GM21619 (cell line): Measurements from ENCODE around the gene RAPGEF1.
A peak's percentile ranks its signal among the peaks of the same experiment; 100 is the strongest.

Source experiments
- ATAC-seq: cut with Tn5 transposase; IDR thresholded peaks from one replicate; pipeline ENCODE4 v1.9.1; 2021; ENCODE audit not compliant: unreplicated experiment

The RAPGEF1 gene

DNA sequence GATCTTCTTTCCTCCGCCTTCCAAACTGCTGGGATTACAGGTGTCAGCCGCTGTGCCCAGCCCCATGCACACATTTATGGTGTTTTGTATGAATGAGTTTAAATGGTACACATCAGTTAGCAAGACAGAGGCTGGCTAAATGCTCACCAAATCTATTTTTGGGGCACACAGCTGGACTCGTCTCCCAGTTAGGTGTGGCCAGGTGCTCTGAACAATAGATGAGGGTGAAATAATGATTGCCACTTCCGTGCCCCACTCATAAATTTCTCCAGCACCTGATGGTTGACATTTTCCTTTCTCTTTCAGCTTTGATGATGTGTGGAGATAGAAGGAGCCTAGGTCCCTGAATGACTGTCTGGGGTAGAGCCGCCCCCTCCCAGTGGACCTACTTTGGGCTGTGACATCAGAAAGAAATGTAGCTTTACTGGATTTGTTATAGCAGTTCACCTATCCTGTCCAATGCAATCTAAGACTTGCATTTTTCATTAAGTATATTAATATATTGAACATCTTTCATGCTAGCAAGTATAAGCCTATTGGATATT is 8.6 kb upstream of the RAPGEF1 start:
- ATAC-seq: no peak

DNA sequence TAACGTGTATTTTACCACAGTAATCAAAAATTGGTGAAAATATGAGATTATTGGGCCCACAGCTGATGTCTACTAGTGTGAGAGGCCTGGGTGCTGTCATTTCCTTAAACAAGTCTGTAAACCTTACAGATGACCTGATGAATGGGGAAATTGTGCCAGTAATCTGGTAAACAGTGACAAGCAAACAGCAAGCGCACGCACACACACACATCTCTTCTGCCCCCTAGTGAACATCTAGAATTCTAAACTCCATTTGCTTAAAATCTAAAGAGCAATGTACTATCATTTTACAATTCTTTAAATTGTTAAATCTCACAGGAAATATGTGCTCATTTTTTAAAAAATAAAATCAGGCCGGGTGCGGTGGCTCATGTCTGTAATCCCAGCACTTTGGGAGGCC is 7.5 kb upstream of the RAPGEF1 start:
- no peak for ATAC-seq

DNA sequence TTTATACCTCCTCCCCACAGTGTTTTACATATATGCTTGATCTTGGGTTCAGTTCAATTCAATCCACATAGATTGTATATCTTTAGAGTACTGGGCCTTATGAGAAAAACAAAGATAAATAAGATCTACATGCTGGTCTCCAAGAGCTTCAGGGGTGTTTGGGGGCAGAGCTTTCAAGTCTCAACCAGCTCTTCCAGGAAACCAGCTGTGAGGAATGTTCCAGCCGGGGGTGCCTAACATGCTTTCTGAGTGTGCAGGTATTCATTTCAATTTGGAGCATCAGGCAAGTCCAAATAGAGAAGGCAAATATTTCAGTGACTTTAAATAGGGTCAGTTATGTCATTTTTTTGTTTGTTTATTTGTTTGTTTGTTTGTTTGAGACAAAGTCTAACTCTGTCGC is 5.7 kb upstream of the RAPGEF1 start:
- no peak for ATAC-seq

DNA sequence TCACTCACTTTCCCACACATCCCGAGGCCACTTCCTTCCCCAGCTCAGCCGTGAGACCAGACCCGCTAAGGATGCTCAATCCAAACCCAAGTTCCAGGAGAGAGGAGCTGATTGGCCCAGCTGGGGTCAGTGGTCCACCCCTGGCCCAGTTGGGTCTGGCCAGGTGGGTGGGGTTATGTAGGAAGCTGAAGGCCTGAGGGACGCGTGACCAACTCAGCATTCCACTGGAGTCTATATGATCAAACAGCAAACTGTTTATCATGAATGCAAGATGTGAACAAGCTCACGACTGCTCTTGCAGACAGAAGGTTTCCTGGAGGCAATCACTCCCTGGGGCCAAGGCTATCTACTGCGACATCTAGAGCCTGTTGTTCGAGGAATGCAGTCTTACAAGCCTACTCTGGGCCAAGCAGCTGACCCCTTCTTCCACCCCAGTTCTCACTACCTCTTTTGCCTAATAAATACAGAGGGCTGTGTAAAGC is 4.9 kb upstream of the RAPGEF1 start:
- no peak for ATAC-seq

DNA sequence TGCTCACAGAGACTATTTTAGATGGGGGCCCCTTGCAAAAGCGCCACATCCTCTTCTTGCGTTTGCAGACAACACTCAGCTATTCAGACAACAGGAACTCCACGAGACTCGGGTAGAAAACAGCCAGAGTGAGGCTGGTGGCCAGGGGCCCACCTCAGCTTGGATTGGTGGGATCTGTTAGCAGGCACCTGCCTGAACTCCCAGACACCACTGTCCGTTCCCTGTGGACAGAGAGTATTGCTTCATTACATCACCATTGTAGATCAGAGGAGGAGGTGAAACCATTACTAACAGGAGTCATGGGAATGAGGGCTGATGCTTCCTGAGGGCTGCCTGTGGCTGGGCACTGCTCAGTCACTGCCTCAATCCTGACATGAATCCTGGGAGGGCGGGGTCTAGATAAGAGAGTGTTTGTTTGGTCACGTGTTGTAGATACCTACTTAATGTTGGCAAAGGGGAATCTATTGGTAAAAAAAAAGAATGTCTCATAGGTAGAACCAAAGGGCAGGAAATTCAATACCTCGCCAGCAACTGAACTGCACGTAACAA is 4.4 kb upstream of the RAPGEF1 start:
- ATAC-seq: no peak

DNA sequence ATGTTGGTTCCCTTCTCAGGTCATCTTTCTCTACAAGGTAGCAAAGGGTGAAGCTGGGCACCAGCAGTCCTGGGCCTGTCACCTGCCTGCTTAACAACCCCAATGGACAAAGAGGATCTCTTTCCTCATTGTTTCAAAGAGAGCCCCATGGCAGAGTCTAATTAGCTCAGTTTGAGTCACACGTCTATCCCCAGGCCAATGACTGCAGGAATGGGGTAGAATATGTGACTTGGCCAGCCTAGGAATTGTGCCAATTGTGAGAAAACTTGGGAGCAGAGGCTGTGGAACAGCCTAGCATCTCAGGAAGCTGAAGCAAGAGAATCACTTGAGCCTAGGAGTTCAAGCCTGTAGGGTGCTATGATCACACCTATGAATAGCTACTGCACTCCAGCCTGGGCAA is 3.6 kb upstream of the RAPGEF1 start:
- no peak for ATAC-seq

DNA sequence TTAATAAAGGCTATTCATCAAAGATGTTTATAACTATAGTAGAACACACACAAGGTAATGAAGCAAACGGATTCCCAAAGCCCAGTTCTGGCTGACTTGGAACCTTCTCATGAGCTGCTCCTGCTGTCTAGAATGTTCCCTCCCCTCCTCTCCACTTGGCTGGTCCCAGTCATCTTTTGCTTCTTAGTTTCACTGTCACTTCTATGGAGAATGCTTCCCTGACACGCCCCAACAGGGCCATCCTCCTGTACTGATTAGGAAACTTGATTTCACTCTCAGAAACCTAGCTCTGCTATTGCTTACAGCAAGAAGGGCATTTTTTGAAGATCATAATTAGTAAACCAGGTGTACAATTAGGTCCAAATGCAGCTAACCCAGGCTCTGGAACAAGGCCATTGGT is 3.2 kb upstream of the RAPGEF1 start:
- ATAC-seq: no peak

DNA sequence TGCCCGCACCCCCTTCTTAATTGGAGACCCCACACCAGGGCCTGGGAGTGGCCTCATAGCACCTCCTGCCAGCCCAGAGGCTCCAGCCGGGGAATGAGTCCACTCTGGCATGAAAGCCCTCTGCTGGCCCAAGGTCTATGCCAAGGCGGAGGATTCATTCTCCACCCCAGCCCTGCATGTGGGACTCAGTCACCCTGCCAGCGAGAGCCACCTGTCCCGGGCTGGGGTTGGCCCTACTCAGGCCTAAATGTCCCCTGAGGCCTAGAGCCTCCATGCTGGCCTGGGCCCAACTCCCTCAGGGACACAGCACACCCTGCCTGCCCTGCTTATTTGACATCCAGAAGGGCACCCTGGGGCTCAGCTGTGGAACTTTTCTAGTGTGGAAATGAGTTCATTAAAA is 1.0 kb upstream of the RAPGEF1 start:
- no peak for ATAC-seq

DNA sequence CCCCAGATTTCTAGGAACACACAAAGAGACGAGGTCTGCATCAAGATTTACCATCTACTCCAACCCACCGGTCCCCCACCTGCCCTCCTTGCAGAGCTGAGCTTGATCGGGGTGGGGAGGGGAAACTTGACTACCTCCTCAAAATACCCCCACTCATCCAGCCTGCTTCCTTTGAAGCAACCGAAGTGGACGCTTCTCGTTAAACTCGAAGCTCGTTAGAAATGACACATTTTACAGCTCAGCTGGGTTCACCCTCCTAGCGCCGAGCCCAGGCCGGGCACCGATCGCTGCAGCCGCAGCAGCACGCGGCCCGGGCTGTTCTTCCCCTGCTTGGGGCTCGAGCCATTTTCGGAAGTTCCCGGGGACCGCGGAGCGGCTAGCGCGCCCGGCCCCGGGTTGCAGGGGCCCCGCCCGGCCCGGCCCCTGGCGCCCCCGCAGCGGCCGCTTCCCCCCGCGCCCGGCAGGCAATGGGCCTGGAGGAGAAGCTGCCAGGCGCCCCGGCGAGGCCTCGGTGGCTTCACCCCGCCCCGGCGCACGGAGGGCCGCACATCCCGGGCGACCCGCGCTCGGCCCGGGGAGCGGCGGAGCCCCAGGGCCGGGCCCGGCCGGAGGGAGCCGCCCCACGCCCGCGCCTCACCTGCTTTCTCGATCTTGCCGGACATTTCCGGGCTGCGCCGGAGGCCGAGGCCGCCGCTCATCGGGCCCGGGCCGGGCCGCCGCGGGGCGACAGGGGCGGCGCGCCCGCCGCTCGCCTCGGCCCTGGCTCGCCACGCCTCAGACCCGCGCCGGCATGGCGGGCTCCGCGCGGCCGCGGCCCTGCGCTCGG is 530 bp downstream of the RAPGEF1 start:
- ATAC-seq: peak; percentile 19

DNA sequence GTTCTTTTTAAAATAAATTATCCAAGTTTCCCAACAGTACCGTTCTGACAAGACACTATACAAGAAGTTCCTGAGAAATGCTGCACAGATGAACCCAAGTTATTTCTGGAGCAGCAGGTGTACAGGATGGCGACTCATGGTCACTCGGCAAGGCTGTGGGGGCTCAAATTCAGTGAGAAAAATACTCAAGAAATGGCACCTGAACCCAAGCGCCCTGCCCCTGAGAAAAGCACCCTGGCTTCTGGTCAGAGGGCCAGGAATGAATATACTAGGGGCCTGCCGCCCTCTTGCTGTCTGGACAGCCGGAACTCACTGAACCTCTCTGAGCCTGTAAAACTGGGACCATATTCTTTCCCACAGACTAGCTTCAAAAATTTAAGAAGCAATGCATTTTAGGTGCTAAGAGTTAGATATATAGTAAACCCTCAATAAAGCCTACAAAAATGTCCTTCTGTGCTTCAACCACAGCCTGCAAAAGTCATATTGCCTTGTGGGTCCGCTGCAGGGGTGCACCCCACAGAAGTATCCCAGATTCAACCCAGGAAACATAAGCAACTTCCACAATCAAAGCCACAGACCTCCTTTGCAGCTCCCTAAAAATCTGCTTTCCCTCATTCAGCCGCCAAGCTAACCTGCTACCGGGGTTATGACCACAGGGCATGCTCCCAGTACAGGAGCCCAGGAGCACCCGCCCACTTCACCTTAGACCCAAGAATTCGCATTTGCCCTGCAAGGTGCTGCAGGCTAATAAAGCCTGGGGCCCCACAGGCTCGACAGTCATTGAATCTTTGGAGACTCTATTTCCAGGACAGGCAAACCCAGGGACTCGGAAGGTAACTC is 1.4 kb downstream of the RAPGEF1 start:
- no peak for ATAC-seq

DNA sequence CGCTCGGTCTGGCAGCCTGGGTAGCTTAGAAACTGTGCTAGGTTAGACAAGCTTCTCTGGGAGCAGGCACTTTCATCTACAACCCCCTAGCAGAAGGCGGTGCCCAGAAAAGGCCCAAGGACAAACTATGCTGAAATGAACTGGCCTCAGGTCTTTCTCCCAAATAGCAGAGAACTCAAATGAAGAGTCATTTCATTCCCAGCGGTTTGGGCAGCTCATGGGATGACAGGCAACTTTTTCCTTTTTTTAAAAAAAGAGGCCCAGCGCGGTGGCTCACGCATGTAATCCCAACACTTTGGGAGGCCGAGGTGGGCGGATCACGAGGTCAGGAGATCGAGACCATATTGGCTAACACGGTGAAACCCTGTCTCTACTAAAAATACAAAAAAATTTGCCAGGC is 2.5 kb downstream of the RAPGEF1 start:
- no peak for ATAC-seq

DNA sequence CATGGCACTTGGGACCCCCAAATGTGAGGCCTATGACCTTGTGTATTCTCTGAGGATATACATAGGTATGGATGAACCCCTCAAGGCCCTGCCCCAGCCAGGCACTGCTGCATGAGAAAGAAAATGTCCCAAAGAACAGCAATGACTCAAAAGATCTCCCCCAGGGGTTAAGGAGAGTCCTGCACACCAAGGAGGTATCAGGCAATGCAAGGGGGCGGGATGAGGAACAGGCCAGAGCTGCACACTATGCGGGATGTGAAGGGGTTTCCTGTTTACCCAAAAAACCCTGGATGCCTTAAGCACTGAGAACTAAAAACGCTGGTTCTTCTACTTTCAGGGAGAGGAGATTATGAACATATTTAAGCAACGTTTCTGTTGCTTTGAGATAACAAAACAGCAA is 3.4 kb downstream of the RAPGEF1 start:
- ATAC-seq: no peak

DNA sequence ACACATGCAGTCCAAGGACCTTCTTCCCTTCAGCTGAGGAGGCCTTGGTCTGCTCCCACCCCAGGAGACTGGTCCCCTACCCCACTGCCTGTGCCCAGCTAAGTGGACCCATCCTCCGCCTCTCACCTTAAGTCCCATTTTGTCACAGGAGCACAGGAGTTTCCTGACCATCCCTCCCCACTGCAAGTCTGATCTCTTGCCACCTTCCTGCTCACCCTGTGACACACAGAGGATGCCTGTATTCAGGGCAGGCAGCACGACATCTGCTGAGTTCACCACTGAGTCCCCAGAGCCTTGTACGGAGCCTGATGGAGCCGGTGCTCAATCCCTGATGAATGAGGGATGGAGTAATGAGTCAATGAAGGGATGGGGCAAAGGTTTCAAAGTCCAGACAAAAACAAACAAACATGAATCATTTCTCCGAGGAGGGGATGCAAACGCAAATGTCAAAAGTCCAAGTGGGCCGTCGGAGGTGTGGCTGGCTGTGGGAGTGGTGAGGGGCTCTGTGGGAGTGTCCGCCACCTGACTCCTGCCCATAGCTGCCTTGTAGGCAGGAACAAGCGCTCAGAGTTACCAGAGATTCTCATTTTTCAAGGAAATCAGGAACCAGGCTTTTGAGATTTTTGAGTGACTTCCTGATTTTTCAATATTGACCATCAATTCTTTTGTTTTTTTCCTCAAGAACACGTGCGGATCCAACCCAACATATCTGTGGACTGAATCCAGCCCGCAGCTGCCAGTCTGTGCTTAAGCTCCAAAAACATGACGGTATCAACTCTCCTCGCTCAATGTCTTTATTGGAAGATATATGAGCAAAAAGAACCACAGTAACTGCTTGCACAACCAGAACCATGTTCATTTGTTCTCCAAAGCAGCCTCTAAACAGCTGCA is 4.4 kb downstream of the RAPGEF1 start:
- ATAC-seq: no peak

DNA sequence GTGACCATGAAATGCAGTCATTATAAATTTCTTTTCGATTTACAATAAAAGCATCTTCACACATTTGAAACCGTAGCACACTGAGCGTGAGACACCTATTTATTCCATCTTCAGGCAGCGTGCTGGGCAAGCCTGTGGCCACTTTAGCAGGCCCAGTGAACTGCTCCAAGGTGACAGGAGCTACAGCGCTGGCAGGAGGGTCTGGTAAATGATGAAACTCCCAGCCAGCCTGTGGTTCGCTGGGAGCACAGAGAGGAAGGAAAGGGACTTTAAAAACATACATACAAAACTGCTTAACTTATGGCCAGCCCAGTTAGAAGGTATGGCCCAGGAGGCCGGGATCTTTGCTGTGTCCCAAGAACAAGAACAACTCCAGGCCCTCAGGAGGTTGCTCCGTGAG is 5.1 kb downstream of the RAPGEF1 start:
- no peak for ATAC-seq

DNA sequence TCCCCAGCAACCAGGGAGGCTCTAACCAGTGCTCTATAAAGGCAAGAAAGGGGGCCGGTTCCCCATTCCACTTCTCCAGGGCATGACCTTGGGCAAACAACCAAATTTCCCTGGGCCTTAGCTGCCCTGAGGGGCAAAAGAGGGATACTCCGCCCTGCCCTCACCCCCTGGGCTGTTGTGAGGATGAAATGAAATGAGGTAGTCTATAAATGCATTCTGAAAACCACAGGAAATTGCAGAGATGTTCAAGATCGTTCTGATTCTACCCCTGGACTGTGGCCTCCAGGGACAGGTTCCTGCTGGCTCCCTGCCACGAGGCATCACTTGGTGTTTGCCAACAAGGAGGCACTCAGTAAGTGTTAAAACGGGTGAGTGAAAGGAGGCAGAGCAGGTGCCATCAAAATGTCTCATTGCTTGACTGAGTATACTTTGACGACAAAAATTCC is 5.7 kb downstream of the RAPGEF1 start:
- ATAC-seq: no peak

DNA sequence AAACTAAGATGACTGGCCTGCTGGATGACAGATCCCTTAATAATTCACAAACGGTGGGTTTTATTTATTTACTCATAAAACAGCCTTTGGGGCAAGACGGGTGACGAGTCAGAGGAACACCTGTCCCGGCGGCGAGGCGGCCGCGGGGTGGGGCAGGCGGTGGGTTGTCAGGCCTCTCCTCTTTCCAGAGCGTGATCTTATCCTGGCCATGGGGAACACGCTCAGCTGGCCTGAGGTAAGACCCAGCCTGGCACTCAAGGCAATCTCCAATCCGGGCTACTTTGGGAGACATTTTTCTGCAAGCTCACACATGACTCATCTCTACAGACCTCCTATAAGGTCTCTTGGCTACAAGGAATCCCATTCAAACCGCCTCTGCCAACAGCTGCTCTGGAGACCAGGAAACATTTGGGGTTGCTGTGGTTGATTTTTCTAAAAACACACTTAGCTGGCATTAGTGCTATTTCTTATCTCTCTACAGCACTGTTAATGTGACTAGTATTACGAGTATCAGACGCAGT is 6.3 kb downstream of the RAPGEF1 start:
- no peak for ATAC-seq

DNA sequence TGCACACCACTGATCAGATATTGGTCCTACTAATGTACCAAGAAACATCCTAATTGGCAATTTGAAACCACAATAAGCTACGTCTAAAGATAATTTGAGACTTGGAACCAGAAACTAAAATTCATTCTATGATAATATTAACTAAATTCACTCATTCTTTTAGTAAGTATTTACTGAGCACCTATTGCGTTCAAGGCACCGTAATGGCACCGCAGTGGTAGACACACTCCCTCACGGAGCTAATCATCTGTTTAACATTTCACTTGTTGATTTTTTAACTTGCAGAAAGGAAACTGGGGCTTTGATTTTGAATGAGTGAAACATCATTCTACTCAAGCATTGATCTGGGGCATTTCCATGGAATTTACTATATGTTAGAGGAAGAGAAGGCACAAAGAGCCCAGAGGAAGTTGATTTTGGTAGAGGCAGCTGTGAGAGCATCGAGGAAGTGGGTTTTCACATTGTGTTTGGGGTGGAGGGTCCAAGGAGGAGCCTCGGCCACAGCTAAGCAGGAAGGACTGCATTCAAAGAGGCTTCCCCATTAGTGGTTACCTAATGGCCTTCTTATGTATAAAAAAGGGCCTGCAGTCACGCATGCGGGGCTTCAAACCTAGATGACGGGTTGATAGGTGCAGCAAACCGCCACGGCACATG is 7.1 kb downstream of the RAPGEF1 start:
- ATAC-seq: no peak

DNA sequence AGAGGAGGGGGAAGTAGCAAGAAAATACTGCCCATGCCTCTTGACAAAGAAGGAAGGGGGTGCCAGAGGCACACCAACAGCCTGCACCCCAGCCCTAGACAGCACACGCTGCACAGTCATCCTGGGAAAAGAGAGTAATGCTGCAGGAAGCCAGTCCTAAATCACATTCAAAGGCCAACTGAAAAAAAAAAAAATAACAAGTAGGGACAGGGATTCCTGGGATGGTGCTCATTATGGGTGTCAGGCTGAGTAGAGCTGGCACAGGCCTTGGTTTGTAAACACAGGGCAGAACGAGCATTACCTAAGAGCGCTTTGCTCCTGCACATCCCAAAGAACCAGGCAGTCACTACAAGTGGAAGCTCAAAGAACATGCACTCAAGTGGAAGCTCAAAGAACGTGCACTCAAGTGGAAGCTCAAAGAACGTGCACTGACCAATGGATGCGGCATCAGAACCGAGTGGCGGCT is 7.8 kb downstream of the RAPGEF1 start:
- ATAC-seq: no peak

DNA sequence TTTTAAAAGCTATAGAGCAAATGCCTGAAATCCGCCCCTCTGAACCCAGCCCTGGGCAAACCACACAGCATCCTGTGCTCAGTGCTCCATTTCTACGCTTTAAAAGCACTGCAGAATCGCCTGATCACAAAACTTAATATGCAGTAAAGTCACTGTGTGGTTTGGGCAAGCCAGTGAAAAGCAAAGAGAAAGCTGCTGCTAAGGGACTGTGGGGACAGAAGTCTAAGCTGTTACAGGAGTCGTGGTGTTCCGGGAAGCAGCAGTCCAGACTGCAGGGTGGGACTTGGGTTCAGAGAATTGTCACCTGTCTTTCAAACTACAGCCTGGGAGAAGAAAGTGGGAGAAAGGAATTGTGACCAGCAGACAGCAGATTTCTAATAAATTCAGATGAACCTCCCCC is 8.2 kb downstream of the RAPGEF1 start:
- no peak for ATAC-seq

DNA sequence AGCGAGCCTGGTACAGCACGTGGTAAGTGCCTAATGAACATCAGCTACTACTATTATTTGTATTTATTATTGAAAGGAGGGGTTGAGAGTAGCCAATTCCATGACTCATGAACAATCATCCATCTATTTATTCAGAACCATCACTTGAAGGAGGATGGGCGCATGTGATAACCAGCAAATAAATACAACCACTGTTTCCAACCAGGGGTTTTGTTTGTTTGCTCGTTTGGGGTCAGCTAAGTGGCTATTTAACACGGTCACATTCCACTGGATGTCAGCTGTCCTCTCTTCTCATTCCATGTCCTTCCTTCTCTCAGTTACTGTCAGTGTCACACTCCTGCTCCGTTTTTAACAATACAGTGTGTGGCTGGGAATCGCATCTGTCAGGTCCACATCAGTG is 8.6 kb downstream of the RAPGEF1 start:
- ATAC-seq: no peak
